GM12878 (cell line): ENCODE results near the gene BIN1. TPM values are rescaled to one million over a fixed set of nuclear protein-coding genes. Genes with fewer than 3 reads are reported as not detected.

ENCODE experiments used
- ATAC-seq: fragments of 200-7000 bp; cut with Tn5 transposase; 3 replicates; pipeline ENCODE4 v1.9.1; 2020; ENCODE audit warnings: mild to moderate bottlenecking, moderate library complexity
- BruUV-seq: library from RNA; stranded (reverse); fragments of 400-500 nt; replicated peaks from 2 replicates; lab custom pipeline; 2021; lab: Mats Ljungman, UMichigan
- CTCF ChIA-PET: fragments of 300-600 bp; sonication (Branson Sonifier 250); formaldehyde crosslinking; extraction: SDS; loops from one replicate; lab custom pipeline; 2021; ENCODE audit warnings: inconsistent platforms; lab: Yijun Ruan, JAX
- POLR2A ChIA-PET: fragments of 350-600 bp; formaldehyde crosslinking; extraction: SDS; loops from one replicate; lab custom pipeline; 2021; ENCODE audit warnings: inconsistent platforms; lab: Charles Lee
- RAD21 ChIA-PET: fragments of 300-600 bp; sonication (Branson Sonifier 250); formaldehyde crosslinking; loops from one replicate; lab custom pipeline; 2023; ENCODE audit warnings: antibody characterized with exemption; ENCODE audit not compliant: unreplicated experiment; lab: Charles Lee
- SMC1A ChIA-PET: fragments of 300-600 bp; sonication (Branson Sonifier 250); formaldehyde crosslinking; loops from one replicate; lab custom pipeline; 2023; ENCODE audit not compliant: unreplicated experiment, uncharacterized antibody; lab: Charles Lee
- DNase-seq: peaks from one replicate; pipeline ENCODE4 v3.0.0-alpha.2; 2011; ENCODE audit warnings: low read depth, low spot score
- FAIRE-seq: peaks from 3 replicates; lab custom pipeline; 2011; peaks lifted over from hg19 to GRCh38; lab: Jason Lieb, UNC
- H2AFZ ChIP-seq: 2 replicates; pipeline ENCODE4 v1.6.0; 2011; ENCODE audit warnings: low read depth, low read length, control low read depth; ENCODE audit not compliant: control insufficient read depth
- H3K27ac ChIP-seq: 2 replicates; pipeline ENCODE4 v1.5.1; 2011; ENCODE audit warnings: control low read depth; ENCODE audit not compliant: control insufficient read depth, insufficient read depth
- H3K27me3 ChIP-seq, 2 experiments: replicated peaks in 1 of 2; 2 replicates each; pipeline versions ENCODE4 v1.6.0 to v1.6.1; 2011; ENCODE audit warnings: low read length in 1 of 2; ENCODE audit not compliant: control insufficient read depth in 2 of 2, insufficient read depth in 2 of 2
- H3K36me3 ChIP-seq, 2 experiments: 2 replicates each; pipeline ENCODE4 v1.5.1; 2011; ENCODE audit warnings: low read length in 1 of 2; ENCODE audit not compliant: control insufficient read depth in 2 of 2, insufficient read depth in 2 of 2
- H3K4me1 ChIP-seq: 2 replicates; pipeline ENCODE4 v1.6.1; 2011; ENCODE audit warnings: mild to moderate bottlenecking, low read length, moderate library complexity, mixed read lengths; ENCODE audit not compliant: control insufficient read depth, insufficient read depth
- H3K4me2 ChIP-seq: 2 replicates; pipeline ENCODE4 v1.6.0; 2011; ENCODE audit warnings: control low read depth; ENCODE audit not compliant: control insufficient read depth, insufficient read depth
- H3K4me3 ChIP-seq: fragments of 200-600 bp; sonication (generic); 2 replicates; pipeline ENCODE4 v1.5.1; 2016
- H3K79me2 ChIP-seq: 2 replicates; pipeline ENCODE4 v1.6.0; 2011; ENCODE audit warnings: low read length; ENCODE audit not compliant: control insufficient read depth, insufficient read depth
- H3K9ac ChIP-seq: 2 replicates; pipeline ENCODE4 v1.8.0; 2011; ENCODE audit warnings: low read length, control low read depth, mixed read lengths; ENCODE audit not compliant: control insufficient read depth, insufficient read depth
- H3K9me3 ChIP-seq: replicated peaks from 3 replicates; pipeline ENCODE4 v1.5.1; 2011; ENCODE audit warnings: mild to moderate bottlenecking, low read length; ENCODE audit not compliant: control insufficient read depth, insufficient read depth
- H4K20me1 ChIP-seq: 2 replicates; pipeline ENCODE4 v1.6.0; 2011; ENCODE audit not compliant: control insufficient read depth, insufficient read depth
- BHLHE40 ChIP-seq, 2 experiments: fragments of 450-650 bp in 1 of 2; IDR thresholded peaks; 2 replicates each; pipeline ENCODE4 v1.6.1; 2011 to 2017; ENCODE audit warnings: low read depth in 2 of 2, borderline replicate concordance in 1 of 2, improper control_type of control experiment in 1 of 2, low read length in 1 of 2, mild to moderate bottlenecking in 1 of 2
- EED ChIP-seq: sonication (generic); IDR thresholded peaks from 2 replicates; pipeline ENCODE4 v1.6.1; 2016; ENCODE audit warnings: antibody characterized with exemption, low read depth
- EP300 ChIP-seq, 2 experiments: fragments of 150-350 bp in 1 of 2; IDR thresholded peaks; 2 replicates each; pipeline ENCODE4 v1.6.1; 2011 to 2012; ENCODE audit warnings: low read depth in 2 of 2, low read length in 2 of 2, borderline replicate concordance in 1 of 2, improper control_type of control experiment in 1 of 2, inconsistent platforms in 1 of 2; ENCODE audit not compliant: control insufficient read depth in 1 of 2
- EZH2 ChIP-seq: IDR thresholded peaks from 2 replicates; pipeline ENCODE4 v1.6.1; 2012; ENCODE audit warnings: low read depth, mild to moderate bottlenecking, control low read depth, inconsistent platforms, low read length, borderline replicate concordance; ENCODE audit not compliant: control insufficient read depth
- FOS ChIP-seq: IDR thresholded peaks from 3 replicates; pipeline ENCODE4 v1.6.1; 2011; ENCODE audit warnings: borderline replicate concordance; ENCODE audit not compliant: insufficient read length; ENCODE audit errors: extremely low read depth
- JUNB ChIP-seq: IDR thresholded peaks from 2 replicates; pipeline ENCODE4 v1.6.1; 2016; ENCODE audit warnings: antibody characterized with exemption, mild to moderate bottlenecking
- NR2C1 ChIP-seq: fragments of 450-650 bp; IDR thresholded peaks from 2 replicates; pipeline ENCODE4 v1.6.1; 2017; ENCODE audit warnings: antibody characterized with exemption, mild to moderate bottlenecking, moderate library complexity
- NRF1 ChIP-seq: conservative IDR thresholded peaks from 2 replicates; pipeline ENCODE4 v1.6.1; 2011; ENCODE audit warnings: mild to moderate bottlenecking, low read depth, low read length, improper control_type of control experiment
- SREBF2 ChIP-seq: IDR thresholded peaks from 2 replicates; pipeline ENCODE4 v1.6.1; 2012; ENCODE audit warnings: mild to moderate bottlenecking, low read length
- TAF1 ChIP-seq: IDR thresholded peaks from 2 replicates; pipeline ENCODE4 v1.6.1; 2011; ENCODE audit warnings: mild to moderate bottlenecking, low read depth, low read length, borderline replicate concordance
- TARDBP ChIP-seq: IDR thresholded peaks from 2 replicates; pipeline ENCODE4 v1.6.1; 2016; ENCODE audit warnings: borderline replicate concordance
- TCF3 ChIP-seq: IDR thresholded peaks from 2 replicates; pipeline ENCODE4 v1.6.1; 2012; ENCODE audit warnings: low read depth, mild to moderate bottlenecking, low read length, borderline replicate concordance; ENCODE audit not compliant: insufficient read depth
- YY1 ChIP-seq: IDR thresholded peaks from 2 replicates; pipeline ENCODE4 v1.6.1; 2011; ENCODE audit warnings: low read depth, mild to moderate bottlenecking, low read length
- ZNF384 ChIP-seq: IDR thresholded peaks from 2 replicates; pipeline ENCODE4 v1.6.1; 2012; ENCODE audit warnings: low read depth, mild to moderate bottlenecking, low read length, improper control_type of control experiment, borderline replicate concordance
- WGBS: methylation state at CpG from one replicate; pipeline ENCODE4 v1.1.6; 2016; ENCODE audit warnings: low lambda C conversion rate; ENCODE audit not compliant: insufficient replicate concordance, insufficient coverage; ENCODE audit errors: missing lambda C conversion rate; 5-methylcytosine and 5-hydroxymethylcytosine counted together
- in situ Hi-C: fragments of 300-500 bp; cut with MboI; formaldehyde crosslinking; loops from 9 replicates; pipeline ENCODE4 v1.14.3; 2018; ENCODE audit warnings: mixed read lengths
- intact Hi-C: fragments of 100-400 bp; cut with micrococcal nuclease; formaldehyde crosslinking; loops from one replicate; pipeline ENCODE4 v1.14.2; 2022; ENCODE audit not compliant: unreplicated experiment
- polyA plus RNA-seq, 11 experiments: library from polyadenylated mRNA; depleted of rRNA in 4 of 11; unstranded in 6 of 11; stranded (reverse) in 5 of 11; fragments of >200 nt; fragmentation: Nextera tagmentation in 4 of 11; fragmentation: Illumina TruSeq in 1 of 11; extraction: Ambion mirVana in 4 of 11; extraction: Trizol in 1 of 11; gene quantifications; 1 replicate in 1 of 11; 2 replicates in 10 of 11; pipeline versions ENCODE4 v1.2.1 to v1.2.3, GENCODE V29; 2011 to 2016; ENCODE audit warnings: inconsistent platforms in 2 of 11, missing spikeins in 2 of 11, low read depth in 1 of 11
- total RNA-seq, 4 experiments: library from RNA; depleted of rRNA in 3 of 4; stranded (reverse); fragments of >200 nt in 3 of 4; fragmentation: Illumina TruSeq in 1 of 4; extraction: Trizol in 1 of 4; gene quantifications; 2 replicates each; pipeline versions ENCODE4 v1.2.1 to v1.2.3, GENCODE V29; 2013 to 2021
- TF ChIP-seq, protein P1 (sequence below): IDR thresholded peaks from 2 replicates; pipeline ENCODE4 v1.6.1; 2011; ENCODE audit warnings: low read depth, low read length, improper control_type of control experiment, borderline replicate concordance
- TF ChIP-seq, protein P2 (sequence below): fragments of 450-650 bp; conservative IDR thresholded peaks from 2 replicates; pipeline ENCODE4 v1.6.1; 2017; ENCODE audit warnings: mild to moderate bottlenecking, moderate library complexity

Gene BIN1
- total and polyA plus RNA-seq, 10 of the 15 experiments (the other 5 are each of a cell fraction or from before 2014, with no cell fraction given) = 0.32 to 21.3 (median 11.2) TPM

DNA sequence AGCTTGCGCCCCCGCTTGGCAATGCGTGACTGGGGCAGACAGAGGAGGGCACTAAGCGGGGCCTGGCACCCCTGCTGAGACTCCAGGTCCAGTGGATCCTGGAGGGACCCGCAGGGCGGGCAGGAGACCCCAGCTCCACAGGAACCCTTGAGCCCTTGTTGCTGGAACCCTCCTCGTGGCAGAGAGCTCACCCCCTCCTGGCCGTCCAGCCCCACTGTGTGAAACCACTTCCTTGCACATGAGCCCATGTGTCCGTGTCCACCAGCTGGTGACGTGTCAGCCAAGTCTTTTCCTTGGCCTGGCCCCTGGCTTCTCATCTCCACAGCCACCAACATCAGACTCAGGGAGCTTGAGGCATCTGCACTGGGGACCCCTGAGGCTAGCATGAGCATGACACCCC is 38.0 kb downstream of the BIN1 start:
- WGBS = 67% methylated on average over 10 of the region's 10 CpGs
- in situ Hi-C loops (no loop called here), intact Hi-C loops (loop anchor here (5.0 kb wide), 2 partner anchors 88 to 103 kb away; no protein-coding TSS in a partner anchor)
- H3K4me1 ChIP-seq = peaks cover 11% of the 10 kb centered on the region
- ChIA-PET RAD21 (interaction anchor here (1.2 to 2.6 kb wide), 2 partner anchors 10 to 12 kb away, joined by 4 to 22 read pairs; no protein-coding TSS in a partner anchor), POLR2A (no interaction called here), SMC1A (interaction anchor here (0.8 to 1.7 kb wide), 5 partner anchors 17 to 62 kb away, joined by 3 to 5 read pairs (median 4); no protein-coding TSS in a partner anchor), CTCF (interaction anchor here (1.6 to 4.1 kb wide), 4 partner anchors 12 to 112 kb away, joined by 7 to 35 read pairs (median 18); no protein-coding TSS in a partner anchor)
- H3K4me3 ChIP-seq = no peak overlapping the region
- FAIRE-seq = no peak
- BruUV-seq = no TSS peak
- no peaks in the 10 kb centered on the region for H3K9me3 ChIP-seq
- H3K27me3 ChIP-seq = no peaks in the 10 kb centered on the region
- no peak overlapping the region for H3K4me2 ChIP-seq
- H3K36me3 ChIP-seq = no peaks in the 10 kb centered on the region; a peak in 1 of 4 replicates
- ATAC-seq = no peak
- no peak overlapping the region for H3K9ac ChIP-seq
- no peak for DNase-seq
- TF ChIP-seq JUNB (no peak), TARDBP (no peak), ZNF384 (no peak), TAF1 (no peak), EP300 (IDR thresholded peaks at IDR 0.05; ENCODE audit: borderline replicate concordance in 1 of 2, control insufficient read depth in 1 of 2, low read depth in 2 of 2, low read length in 2 of 2) (no peak), BHLHE40 (IDR thresholded peaks at IDR 0.05; ENCODE audit: borderline replicate concordance in 1 of 2, low read depth in 2 of 2, low read length in 1 of 2) (no peak), SREBF2 (no peak), EZH2 (no peak), YY1 (no peak), EED (no peak), TCF3 (no peak), NR2C1 (no peak), NRF1 (no peak), FOS (no peak)
- TF ChIP-seq, protein P1, sequence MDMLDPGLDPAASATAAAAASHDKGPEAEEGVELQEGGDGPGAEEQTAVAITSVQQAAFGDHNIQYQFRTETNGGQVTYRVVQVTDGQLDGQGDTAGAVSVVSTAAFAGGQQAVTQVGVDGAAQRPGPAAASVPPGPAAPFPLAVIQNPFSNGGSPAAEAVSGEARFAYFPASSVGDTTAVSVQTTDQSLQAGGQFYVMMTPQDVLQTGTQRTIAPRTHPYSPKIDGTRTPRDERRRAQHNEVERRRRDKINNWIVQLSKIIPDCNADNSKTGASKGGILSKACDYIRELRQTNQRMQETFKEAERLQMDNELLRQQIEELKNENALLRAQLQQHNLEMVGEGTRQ = no peak
- TF ChIP-seq, protein P2, sequence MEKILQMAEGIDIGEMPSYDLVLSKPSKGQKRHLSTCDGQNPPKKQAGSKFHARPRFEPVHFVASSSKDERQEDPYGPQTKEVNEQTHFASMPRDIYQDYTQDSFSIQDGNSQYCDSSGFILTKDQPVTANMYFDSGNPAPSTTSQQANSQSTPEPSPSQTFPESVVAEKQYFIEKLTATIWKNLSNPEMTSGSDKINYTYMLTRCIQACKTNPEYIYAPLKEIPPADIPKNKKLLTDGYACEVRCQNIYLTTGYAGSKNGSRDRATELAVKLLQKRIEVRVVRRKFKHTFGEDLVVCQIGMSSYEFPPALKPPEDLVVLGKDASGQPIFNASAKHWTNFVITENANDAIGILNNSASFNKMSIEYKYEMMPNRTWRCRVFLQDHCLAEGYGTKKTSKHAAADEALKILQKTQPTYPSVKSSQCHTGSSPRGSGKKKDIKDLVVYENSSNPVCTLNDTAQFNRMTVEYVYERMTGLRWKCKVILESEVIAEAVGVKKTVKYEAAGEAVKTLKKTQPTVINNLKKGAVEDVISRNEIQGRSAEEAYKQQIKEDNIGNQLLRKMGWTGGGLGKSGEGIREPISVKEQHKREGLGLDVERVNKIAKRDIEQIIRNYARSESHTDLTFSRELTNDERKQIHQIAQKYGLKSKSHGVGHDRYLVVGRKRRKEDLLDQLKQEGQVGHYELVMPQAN = no peak
- H2AFZ ChIP-seq = no peak overlapping the region
- no peaks in the 10 kb centered on the region for H3K79me2 ChIP-seq
- H3K27ac ChIP-seq = no peak overlapping the region
- H4K20me1 ChIP-seq = no peaks in the 10 kb centered on the region
